Ectodermal cell (in vitro differentiated cells): ENCODE results near the gene AOAH.
"Not testable (repeated sequence)": the region's sequence is repeated elsewhere in the genome, so short reads cannot be mapped to it uniquely, and the experiment has no call there.

ENCODE experiments used
- H3K27ac ChIP-seq: 2 replicates; pipeline ENCODE4 v1.7.0; 2013; ENCODE audit warnings: mild to moderate bottlenecking, low read depth, low read length; ENCODE audit not compliant: insufficient read depth, poor library complexity, severe bottlenecking
- H3K27me3 ChIP-seq: 2 replicates; pipeline ENCODE4 v1.7.0; 2013; ENCODE audit warnings: mild to moderate bottlenecking, low read length; ENCODE audit not compliant: insufficient read depth, control insufficient read depth, poor library complexity, severe bottlenecking
- H3K36me3 ChIP-seq: one replicate; pipeline ENCODE4 v1.7.0; 2013; ENCODE audit warnings: low read length; ENCODE audit not compliant: control insufficient read depth, insufficient read depth
- H3K4me1 ChIP-seq: one replicate; pipeline ENCODE4 v1.7.0; 2013; ENCODE audit warnings: low read length; ENCODE audit not compliant: control insufficient read depth, insufficient read depth
- H3K4me3 ChIP-seq: 2 replicates; pipeline ENCODE4 v1.7.0; 2013; ENCODE audit warnings: low read depth, low read length, control low read depth; ENCODE audit not compliant: insufficient read depth
- H3K9me3 ChIP-seq: 2 replicates; pipeline ENCODE4 v1.7.0; 2013; ENCODE audit warnings: mild to moderate bottlenecking, low read length, moderate library complexity; ENCODE audit not compliant: control insufficient read depth
- WGBS, 2 experiments: methylation state at CpG; one replicate each; pipeline ENCODE4 v1.1.7; 2013; ENCODE audit warnings: missing lambda C conversion rate in 2 of 2; 5-methylcytosine and 5-hydroxymethylcytosine counted together

Gene AOAH

GRCh38 chr7:36478745-36479144 lies 245.5 kb downstream of the AOAH start:
- no peak overlapping the region for H3K27ac ChIP-seq
- H3K9me3 ChIP-seq = no peaks in the 10 kb centered on the region
- 98 to 100% methylated on average over 2 of the region's 2 CpGs for WGBS, 2 experiments
- H3K36me3 ChIP-seq = no peaks in the 10 kb centered on the region
- H3K27me3 ChIP-seq = no peaks in the 10 kb centered on the region
- H3K4me1 ChIP-seq = no peaks in the 10 kb centered on the region
- no peak overlapping the region for H3K4me3 ChIP-seq

DNA sequence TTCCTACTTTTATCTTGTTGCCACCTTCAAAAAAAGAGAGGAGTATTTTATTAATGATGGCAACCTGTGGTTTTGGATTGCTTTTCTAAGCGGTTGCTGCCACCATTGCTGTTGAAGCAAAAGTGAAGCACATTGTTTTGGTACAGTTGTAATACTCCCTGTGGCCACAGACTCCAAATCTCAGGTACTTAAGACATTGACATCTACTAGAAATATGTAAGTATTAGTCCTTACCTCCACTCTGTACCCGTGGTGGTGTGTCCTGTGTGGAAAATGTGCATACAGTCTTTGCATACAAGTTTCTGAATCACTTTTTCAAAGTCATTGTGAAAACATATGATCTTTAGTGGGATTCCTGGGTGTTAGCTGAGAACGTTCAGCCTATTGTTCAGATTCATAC lies 248.9 kb downstream of the AOAH start:
- no peak overlapping the region for H3K27ac ChIP-seq
- H3K36me3 ChIP-seq = no peaks in the 10 kb centered on the region
- no peaks in the 10 kb centered on the region for H3K9me3 ChIP-seq
- 96 to 100% methylated on average over 1 to 2 of the region's 3 CpGs for WGBS, 2 experiments
- H3K4me3 ChIP-seq = no peak overlapping the region
- no peaks in the 10 kb centered on the region for H3K4me1 ChIP-seq
- no peaks in the 10 kb centered on the region for H3K27me3 ChIP-seq

DNA sequence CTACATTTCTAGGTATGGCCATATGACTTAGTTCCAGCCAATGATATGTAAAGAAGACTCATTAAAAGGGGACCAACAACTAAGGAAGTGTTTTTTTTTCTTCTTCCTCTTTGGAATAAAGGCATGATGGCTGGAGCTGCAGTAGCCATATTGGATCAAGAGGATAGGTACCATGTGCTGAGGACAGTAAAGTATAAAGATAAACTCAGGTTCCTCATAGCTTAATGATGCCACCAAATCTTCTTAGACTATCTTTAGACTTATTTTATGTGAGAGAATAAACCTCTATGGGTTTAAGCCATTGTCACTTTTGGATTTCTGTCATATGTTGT lies 249.3 kb downstream of the AOAH start:
- no peaks in the 10 kb centered on the region for H3K36me3 ChIP-seq
- no peaks in the 10 kb centered on the region for H3K9me3 ChIP-seq
- no peaks in the 10 kb centered on the region for H3K27me3 ChIP-seq
- no peak overlapping the region for H3K4me3 ChIP-seq
- no peak overlapping the region for H3K27ac ChIP-seq
- no peaks in the 10 kb centered on the region for H3K4me1 ChIP-seq

DNA sequence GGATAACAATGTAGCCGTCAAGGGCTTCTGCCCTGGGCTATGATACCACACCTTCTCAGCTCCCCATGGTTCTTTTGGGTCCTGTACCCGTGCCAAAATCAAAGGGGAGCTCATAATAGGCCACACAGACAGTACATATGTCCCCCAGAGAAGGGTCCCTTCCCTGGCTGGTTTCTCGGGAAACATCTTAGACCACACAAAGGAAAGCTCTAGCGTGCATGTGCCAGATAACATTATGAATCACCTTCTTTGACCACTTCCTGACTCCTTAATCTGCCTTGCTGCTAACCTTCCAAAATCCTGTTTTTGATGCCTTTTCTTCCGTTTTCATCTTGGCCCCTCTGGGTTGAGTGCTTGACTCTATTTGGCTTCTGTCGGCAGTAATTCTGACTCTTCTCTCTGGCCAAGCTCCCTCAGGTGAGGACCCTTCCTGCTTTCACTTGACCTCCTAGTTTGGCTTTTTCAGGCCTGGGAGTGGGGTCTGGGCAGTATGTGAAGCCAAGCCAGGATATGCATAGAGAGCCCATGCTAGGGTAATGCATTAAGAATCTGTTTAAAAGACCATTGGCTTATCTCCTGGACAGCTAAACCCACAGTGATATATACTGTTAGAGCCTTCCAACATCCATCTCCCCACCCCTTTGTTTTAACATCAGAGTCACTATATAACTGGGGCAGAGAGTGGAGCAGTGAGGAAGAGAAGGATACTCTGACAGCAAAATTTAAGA lies 249.8 kb downstream of the AOAH start:
- no peak overlapping the region for H3K4me3 ChIP-seq
- no peaks in the 10 kb centered on the region for H3K36me3 ChIP-seq
- no peaks in the 10 kb centered on the region for H3K9me3 ChIP-seq
- H3K4me1 ChIP-seq = no peaks in the 10 kb centered on the region
- no peak overlapping the region for H3K27ac ChIP-seq
- no peaks in the 10 kb centered on the region for H3K27me3 ChIP-seq
- 93% methylated on average over 6 of the region's 6 CpGs for WGBS, 2 experiments

DNA sequence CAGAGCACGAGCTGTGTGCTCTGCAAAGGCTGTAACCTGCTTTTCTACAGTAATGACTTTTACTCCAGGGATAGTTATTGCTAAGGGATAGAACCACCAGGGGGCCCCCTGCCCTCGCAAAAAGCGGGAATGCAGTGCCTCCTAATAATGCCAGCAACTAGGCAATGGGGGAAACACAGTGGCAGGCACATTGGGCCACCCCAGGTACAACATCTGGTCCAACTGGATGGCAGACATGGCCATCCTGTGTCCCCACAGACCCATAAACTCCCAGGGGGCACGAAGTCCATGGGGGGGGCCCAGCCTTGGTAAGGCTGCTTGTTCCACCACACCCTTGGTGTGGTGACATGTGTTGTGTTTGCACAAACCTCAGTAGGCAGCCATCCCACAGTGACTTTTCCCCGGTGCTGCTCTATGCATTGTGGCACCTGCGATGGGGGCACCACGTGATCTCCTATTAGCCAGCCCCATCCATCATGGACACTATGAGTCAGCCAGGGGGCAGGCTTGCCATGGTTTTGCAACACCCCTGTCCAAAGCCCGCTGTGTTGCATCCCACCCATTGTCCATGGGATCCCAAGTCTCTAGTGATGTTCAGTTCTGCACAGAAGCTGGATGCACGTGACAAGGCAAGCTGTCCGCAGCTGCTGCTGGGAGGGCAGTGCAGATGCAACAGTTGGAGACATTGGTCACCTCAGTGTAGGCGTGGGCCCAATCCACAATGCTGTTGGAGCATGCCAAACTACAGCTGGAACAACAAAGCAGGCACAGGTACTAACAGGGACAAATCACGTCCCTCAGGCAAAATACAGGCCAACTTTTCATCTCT lies 250.6 kb downstream of the AOAH start:
- H3K27me3 ChIP-seq = no peaks in the 10 kb centered on the region
- H3K27ac ChIP-seq = no peak overlapping the region
- no peak overlapping the region for H3K4me3 ChIP-seq
- no peaks in the 10 kb centered on the region for H3K36me3 ChIP-seq
- H3K4me1 ChIP-seq = no peaks in the 10 kb centered on the region
- WGBS, 2 experiments = 77 to 79% methylated on average over 12 of the region's 12 CpGs
- H3K9me3 ChIP-seq = no peaks in the 10 kb centered on the region

DNA sequence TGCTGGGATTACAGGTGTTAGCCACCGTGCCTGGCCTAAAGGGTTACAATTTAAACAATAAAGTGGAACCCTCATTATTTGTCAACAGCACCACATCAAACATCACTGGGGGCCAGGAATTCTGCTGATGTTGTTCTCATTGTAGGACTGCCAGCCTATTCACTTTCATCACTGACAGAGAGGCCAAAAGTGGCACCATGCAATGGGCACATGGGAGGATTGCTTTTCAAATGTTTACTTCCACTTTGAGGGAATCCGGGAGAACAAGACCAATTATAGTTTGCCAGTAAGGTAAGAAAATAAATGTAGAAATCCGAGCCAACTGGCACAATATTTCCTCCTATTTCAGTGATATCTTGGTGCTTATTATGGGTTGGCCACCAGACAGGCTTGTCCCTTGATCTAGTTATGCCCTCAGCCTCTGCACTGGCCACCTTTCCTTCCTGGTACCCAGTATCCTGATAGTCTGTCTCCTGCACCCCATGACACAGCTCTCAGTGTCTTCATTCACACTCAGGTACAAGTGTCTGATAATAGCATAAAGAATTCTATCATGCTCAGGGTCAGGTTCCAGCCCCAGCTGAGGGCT lies 252.1 kb downstream of the AOAH start:
- H3K27ac ChIP-seq = no peak overlapping the region
- no peak overlapping the region for H3K4me3 ChIP-seq
- 93 to 94% methylated on average over 3 of the region's 3 CpGs for WGBS, 2 experiments
- H3K4me1 ChIP-seq = no peaks in the 10 kb centered on the region
- no peaks in the 10 kb centered on the region for H3K27me3 ChIP-seq
- H3K9me3 ChIP-seq = no peaks in the 10 kb centered on the region
- H3K36me3 ChIP-seq = no peaks in the 10 kb centered on the region

GRCh38 chr7:36469236-36469635 lies 255.1 kb downstream of the AOAH start:
- H3K4me1 ChIP-seq = no peaks in the 10 kb centered on the region
- H3K9me3 ChIP-seq = peaks cover 2% of the 10 kb centered on the region
- H3K36me3 ChIP-seq = no peaks in the 10 kb centered on the region
- no peak overlapping the region for H3K27ac ChIP-seq
- no peak overlapping the region for H3K4me3 ChIP-seq
- no peaks in the 10 kb centered on the region for H3K27me3 ChIP-seq

- 89 to 90% methylated on average over 2 of the region's 2 CpGs for WGBS, 2 experiments
- Histone ChIP-seq H3K9me3 (peaks cover 2% of the 10 kb centered on the region), H3K36me3 (no peaks in the 10 kb centered on the region), H3K4me3 (no peak overlapping the region), H3K27ac (no peak overlapping the region), H3K4me1 (no peaks in the 10 kb centered on the region), H3K27me3 (no peaks in the 10 kb centered on the region)
Observed at GRCh38 chr7:36468370-36469101, 255.8 kb downstream of the AOAH start.

DNA sequence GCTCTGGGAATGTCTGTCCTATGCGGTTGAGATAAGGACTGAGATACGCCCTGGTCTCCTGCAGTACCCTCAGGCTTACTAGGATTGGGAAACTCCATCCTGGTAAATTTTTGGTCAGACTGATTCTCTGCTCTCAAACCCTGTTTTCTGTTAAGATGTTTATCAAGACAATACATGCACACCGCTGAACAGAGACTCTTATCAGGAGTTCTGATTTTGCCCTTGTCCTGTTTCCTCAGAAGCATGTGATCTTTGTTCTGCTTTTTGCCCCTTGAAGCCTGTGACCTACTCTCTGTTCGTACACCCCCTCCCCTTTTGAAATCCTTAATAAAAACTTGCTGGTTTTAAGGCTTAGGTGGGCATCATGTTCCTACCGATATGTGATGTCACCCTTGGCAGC lies 258.3 kb downstream of the AOAH start:
- not testable (repeated sequence) for H3K9me3 ChIP-seq, H3K4me3 ChIP-seq, H3K27ac ChIP-seq, H3K36me3 ChIP-seq, H3K4me1 ChIP-seq, H3K27me3 ChIP-seq
- 93 to 94% methylated on average over 5 of the region's 5 CpGs for WGBS, 2 experiments

DNA sequence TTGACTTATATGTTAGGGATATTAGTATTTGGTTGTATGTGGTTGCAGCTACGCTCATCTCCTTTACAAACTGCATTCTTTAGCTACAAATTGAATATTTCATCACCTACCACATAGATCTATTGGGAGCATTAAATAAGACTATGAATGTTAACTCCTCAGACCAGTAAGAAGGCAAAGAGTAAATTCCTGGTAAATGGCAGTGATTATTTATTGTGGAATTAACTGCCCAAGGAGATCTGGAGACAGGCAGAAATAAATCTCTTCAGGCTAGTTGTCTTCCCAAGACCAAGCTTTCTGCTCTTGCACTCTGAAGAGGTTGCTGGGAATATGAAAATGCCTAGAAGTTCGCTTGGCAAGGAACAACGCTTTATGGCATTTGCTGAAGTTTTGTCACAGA lies 260.0 kb downstream of the AOAH start:
- 80 to 100% methylated on average over 1 to 2 of the region's 3 CpGs for whole genome bisulfite sequencing, 2 experiments

More for the DNA sequence above, 260.0 kb downstream of the AOAH start:
- Histone ChIP-seq H3K4me3 (no peak overlapping the region), H3K27ac (no peak overlapping the region), H3K4me1 (no peaks in the 10 kb centered on the region), H3K27me3 (no peaks in the 10 kb centered on the region), H3K9me3 (peaks cover 2% of the 10 kb centered on the region), H3K36me3 (no peaks in the 10 kb centered on the region)
